Activated CD8-positive, alpha-beta memory T cell treated with anti-CD3 and anti-CD28 coated beads for 48 hours (primary cell): ENCODE results near the gene FGD3.
"Not testable (repeated sequence)": the region's sequence is repeated elsewhere in the genome, so short reads cannot be mapped to it uniquely, and the experiment has no call there.

ENCODE experiments used
- DNase-seq, 3 experiments: peaks; one replicate each; pipeline ENCODE4 v3.0.0-alpha.2; 2020; ENCODE audit warnings: low read depth in 2 of 3, low spot score in 2 of 3

Gene FGD3

DNA sequence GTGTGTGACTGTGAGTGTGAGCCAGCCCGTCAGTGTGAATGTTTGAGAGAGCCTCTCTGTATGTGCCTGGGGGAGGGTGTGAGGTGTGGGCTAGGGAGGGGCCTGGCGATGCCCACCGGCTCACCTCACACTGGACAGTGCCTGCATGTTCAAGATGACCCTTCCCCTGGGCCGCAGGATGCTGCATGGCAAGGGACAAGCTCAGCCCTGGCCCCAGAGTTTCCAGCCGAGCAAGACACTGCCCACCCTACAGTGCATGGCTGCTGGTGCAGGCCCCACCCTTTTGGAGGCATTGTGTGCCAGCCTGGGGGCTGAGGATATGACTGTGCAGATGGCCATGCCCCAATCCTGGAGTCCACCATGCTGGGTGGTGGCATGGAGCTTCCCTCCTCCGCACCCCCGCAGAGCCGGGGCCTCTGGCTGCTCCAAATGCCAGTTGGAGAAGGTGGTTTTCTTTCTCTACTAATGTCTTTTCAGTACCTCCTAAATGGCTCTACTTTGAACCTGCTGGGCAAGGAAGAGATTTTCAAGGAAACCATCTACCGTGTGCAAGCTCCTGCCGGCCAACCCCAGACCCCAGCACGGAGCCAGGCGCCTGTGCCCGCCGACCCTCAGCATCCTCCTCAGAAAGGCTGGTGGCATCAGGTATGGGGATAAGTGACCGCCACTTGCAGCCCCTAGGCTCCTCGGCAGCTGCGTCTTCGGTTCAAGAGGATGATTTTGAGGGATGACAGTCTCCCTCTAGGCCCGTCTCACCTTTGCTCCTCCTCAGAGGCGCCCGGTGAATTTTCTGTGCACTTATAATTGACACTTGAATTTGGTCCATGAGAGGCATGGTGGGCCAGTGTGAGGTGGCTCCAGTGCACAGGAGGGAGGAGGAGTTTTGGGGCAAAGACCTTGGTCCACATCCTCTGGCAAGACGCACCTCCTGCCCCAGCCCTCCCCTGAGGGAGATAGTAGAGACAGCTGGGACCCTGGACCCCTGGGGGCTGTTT, 27.7 kb downstream of the FGD3 start:
- DNase-seq = no peak

DNA sequence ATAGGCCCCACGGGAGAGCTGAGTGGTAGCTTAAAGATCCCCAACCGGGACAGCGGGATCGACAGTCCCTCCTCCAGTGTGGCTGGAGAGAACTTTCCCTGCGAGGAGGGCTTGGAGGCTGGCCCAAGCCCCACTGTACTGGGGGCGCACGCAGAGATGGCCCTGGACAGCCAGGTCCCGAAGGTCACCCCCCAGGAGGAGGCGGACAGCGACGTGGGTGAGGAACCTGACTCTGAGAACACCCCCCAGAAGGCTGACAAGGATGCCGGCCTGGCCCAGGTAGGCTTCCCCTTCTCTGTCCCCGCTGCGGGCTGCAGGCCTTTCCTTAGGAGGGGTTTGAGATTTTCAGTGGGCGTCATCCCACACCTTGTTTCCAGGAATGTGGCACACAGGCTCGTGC, 29.1 kb downstream of the FGD3 start:
- no peak for DNase-seq

DNA sequence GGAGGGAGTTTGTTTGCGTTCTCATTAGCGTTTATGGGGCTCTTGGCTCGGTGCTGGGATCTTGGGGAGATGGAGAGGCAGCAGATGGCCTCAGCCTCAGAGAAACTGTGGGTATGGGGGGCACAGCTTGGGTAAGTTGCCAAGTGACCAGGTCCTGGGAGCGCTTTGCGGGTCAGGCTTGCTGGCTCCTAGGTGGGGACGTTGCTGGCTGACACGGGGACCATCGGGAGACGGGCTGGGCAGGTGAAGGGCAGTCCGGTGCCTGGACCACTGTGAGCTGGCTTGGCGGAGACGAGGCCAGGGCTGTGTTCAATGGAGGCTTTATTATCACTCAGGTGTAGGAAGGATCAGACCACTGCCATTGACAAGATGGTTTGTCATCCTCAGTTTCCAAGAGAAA, 30.0 kb downstream of the FGD3 start:
- no peak for DNase-seq

DNA sequence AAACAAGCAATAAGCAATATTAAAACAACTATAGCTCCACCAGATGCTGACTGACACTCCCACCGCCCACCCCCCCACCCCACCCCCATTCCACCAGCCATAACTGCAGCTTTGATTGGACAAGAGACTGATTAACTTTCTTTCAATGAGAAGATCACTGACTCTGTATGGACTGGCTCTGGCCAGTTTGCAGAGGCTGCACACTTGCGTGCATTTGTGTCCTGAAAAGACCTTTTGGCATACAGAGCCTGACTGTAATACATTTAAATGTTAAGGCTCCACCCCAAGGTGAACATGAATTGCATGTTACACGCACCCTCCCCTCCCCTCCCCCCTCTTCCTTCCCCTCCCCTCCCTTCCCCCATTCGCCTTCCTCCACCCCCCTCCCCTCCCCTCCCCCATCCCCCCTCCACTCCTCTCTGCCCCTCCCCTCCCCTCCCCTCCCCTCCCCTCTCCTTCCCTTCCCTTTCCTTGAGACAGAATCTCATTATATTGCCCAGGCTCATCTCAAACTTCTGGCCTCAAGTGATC, 31.1 kb downstream of the FGD3 start:
- DNase-seq = no peak

DNA sequence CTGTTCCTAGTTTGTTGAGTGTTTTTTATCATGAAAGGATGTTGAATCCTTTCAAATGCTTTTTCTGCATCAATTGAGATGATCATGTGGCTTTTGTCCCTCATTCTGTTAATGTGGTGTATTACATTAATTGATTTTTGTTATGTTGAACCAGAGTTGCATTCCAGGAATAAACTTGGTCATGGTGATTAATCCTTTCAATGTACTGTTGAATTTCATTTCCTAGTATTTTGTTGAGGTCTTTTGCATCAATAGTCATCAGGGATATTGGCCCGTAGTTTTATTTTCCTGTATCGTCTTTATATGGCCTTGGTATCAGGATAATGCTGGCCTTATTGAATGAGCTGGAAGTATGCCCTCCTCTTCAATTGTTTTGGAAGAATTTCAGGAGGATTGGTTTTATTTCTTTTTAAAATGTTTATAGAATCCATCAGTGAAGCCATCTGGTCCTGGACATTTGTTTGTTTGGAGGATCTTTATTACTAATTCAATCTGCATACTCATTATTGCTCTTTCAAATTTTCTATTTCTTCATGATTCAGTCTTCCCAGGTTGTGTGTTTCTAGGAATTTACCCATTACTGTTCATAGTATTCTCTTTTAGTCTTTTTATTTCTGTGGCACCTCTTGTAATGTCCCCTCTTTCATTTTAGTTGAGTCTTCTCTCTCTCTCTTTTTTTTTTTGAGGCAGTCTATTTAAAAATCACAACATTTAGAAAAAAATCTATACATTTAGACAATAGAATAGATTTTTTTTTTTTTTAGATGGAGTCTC, 32.1 kb downstream of the FGD3 start:
- DNase-seq = no peak

DNA sequence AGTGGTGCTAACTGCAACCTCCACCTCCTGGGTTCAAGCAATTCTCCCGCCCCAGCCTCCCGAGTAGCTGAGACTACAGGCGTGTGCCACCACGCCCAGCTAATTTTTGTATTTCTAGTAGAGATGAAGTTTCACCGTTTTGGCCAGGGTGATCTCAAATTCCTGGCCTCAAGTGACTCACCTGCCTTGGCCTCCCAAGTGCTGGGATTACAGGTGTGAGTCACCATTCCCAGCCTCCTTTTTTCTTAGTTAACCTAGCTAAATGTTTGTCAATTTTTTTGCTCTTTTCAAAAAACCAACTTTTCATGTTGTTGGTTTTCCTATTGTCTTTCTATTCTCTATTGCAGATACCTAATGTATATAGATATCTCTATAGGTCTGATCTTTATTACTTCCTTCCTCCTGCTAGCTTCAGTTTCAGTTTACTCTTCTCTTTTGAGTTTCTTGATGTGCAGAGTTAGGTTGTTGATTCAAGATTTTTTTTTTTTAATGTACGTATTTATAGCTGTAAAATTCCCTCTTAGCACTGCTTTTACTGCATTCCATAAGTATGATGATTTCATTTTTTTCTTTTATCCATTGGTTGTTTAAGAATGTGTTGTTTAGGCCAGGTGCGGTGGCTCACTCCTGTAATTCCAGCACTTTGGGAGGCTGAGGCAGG, 32.9 kb downstream of the FGD3 start:
- DNase-seq = no peak

DNA sequence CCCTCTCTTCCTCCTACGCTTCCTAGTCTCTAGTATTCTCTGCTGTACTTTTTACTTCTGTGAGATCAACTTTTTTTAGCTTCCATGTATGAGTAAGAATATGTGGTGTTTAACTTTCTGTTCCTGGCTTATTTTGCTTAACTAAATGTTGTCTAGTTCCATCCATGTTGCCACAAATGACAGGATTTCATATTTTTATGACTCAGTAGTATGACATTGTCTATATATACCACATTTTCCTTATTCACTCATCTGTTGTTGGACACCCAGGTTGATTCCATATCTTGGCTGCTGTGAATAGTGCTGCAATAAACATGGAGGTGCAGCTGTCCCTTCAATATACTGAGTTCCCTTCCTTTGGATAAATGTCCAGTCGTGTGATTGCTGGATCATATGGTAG, 34.8 kb downstream of the FGD3 start:
- DNase-seq = no peak

DNA sequence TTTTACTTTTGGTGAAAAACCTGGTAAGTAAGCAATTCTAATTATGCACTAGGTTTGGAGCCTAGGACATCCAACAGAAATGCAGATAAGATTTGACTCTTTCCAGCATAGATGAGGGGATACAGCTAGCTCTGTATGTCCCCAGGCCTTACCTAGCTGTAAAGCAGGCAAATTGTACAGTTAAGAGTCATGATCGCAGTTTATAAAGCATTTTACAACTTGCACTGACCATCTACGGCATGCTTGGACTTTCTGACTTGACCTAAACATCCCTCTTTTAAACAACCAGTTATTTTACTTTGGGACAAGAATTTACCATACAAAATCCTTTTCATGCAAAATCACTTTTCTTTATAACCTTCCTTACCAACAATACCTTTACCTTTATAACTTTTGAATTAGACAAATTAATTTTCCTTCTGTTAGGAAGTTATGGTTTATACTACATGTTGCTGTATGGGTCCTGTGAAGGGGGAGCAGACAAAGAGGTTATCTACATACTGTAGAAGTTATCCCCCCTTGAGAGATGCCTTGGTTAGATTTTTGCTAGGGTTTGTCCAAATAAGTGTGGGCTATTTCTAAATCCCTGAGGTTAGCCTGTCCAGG, 36.8 kb downstream of the FGD3 start:
- DNase-seq = no peak

DNA sequence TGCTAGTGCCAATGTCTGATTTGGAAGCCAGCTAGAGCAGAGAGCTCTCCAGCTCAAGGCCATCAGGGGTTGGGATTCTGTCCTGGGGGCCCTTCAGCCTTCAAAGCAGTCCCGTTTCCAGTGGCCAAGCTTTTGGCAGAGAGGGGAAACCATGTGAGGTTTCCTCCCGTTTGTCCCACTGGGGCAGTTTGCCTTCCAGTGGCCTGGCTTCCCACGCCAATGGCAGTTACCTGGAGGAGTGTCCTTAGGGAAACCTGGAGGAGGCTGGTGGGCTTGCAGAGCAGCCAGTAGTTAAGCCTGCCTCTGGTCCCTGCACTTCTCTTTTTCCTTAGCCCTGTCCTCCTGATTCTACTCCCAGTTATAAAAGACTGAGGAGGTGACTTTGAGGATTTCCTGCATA, 37.7 kb downstream of the FGD3 start:
- DNase-seq = no peak

DNA sequence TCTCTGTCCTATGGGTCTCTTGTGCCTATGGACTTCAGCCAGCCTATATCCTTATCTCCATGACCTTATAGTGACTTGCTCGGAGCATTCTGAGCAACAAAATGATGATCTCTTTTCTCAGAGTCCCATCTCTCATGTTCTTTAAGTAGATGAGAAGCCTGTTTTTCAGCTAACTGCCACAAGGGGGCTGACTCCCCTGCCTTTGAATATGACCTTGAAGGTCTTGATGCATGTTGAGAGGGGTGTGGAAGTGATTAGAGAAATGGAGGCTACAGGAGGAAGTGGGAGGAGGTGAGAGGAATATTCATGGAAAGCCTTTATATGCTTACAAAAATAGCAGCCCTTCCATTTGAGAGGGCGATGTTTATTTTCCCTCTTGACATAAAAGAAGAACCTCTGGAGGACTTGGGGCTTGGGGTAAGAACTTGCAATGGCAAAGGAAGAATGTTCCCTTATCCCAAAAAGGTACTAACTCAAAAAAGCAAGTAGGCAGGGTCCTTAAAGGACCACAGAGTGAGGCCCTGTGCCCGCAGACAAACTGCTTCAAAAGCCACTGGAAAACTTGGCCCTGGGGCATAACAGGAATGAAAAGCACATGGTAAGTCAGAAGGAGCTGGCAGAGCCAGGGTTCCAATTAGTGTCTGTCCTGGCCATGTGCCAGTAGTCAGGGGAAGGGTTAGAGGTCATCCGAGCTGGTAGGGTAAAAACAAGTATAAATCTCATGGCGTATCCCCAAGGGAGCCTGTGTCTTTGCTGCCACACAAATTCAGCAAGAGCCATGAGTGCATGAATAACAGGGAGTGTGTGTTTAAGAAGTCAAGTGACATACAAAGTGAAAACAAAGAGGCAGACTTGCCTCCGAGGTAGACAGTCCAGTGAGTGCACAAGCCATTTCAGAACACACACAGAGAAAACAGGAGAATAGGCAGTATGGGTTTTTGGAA, 39.1 kb downstream of the FGD3 start:
- DNase-seq = no peak

DNA sequence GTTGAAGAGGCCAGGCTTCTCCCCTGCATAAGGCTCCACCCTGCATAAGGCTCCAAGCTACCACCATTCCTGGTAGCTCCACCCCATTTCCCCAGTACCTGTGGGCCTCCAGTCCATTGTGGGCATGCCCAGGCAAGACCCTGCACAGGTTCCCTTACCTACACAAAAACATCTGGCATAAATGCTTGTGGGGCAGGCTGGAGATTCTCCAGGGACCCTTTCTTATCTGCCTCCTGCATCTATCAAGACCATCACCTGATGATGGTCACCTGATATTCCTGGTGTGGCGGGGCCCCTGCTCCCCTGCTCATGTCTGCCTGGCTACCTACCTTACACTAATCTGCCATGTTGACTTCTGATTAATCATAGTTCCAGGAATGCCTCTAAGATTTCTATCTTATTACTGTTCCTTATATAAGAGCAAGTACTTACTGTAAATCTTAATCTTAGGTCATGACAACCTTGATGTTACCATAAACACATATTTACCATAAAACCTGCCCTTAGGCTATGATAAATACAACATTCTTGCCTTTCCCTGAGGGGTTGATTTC, 41.0 kb downstream of the FGD3 start:
- DNase-seq = no peak

DNA sequence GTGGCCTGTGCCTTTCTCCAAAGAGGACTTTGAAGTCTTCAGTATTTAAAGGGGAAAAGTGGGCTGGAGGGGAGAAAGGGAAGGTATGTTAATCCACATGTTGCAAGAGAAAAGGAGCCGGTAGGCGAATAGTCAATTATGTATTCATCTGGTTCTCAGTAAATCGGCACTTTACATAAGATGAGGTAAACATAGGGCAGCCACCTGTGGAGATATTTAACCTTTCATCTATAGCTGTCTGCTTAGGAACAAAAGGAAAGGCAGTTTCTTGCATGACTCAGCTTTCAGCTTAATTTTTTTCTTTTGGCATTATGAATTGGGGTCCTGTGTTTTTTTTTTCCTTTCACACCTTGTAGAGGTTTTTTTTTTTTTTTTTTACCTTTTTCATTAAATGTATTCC, 42.2 kb downstream of the FGD3 start:
- no peak for DNase-seq

DNA sequence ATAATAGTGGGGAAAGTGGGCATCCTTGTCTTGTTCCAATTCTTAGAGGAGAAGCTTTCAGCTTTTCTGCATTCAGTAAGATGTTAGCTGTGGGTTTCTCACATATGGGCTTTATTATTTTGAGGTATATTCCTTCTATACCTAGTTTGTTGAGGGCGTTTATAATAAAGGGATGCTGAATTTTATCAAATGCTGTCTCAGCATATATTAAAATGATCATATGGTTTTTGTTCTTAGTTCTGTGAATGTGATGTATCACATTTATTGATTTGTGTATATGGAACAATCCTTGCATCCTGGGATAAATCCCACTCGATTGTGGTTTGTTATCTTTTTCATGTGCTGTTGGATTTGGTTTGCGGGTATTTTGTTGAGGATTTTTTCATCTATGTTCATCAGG, 43.1 kb downstream of the FGD3 start:
- no peak for DNase-seq

DNA sequence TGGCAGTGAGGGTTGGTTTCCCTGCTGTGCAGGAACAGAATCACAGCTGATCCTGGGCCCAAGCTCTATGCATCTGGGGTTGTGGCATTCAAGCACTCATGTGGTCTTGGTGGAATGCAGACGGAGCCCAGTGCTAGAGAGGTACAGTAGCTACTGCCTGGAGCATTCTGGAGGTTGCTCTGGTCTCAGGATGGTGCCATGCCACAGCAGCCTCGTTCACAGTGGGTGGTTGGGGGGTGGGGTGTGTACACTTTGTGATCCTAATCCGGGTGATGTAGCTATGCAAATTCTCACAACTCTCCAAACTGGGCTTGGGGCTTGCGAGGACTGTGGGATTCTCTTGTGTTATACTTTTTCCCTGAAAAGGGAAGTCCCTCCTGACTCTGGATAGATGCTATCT, 45.2 kb downstream of the FGD3 start:
- no peak for DNase-seq

DNA sequence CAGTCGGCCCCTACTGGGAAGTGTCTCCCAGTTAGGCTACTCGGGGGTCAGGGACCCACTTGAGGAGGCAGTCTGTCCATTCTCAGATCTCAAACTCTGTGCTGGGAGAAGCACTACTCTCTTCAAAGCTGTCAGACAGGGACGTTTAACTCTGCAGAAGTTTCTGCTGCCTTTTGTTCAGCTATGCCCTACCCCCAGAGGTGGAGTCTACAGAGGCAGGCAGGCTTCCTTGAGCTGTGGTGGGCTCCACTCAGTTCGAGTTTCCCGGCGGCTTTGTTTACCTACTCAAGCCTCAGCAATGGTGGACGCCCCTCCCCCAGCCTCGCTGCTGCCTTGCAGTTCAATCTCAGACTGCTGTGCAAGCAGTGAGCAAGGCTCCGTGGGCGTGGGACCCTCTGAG, 51.5 kb downstream of the FGD3 start:
- not testable (repeated sequence) for DNase-seq

DNA sequence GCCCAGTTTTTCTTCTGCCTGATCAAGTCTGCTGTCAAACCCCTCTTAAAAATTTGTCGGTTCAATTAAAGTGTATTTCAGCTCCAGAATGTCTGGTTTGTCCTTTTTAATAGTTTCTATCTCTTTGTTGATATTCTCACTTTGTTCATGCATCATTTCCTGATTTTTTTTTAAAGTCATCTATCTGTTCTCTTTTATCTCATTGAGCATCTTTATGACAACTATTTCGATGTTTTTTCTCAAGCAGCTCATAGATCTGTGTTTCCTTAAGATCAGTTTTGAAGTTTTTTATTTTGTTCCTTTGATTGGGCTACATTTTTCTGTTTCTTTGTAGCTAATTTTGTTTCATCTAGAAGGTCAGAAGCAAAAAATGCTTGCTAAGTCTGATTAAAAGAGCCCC, 53.7 kb downstream of the FGD3 start:
- no peak for DNase-seq

DNA sequence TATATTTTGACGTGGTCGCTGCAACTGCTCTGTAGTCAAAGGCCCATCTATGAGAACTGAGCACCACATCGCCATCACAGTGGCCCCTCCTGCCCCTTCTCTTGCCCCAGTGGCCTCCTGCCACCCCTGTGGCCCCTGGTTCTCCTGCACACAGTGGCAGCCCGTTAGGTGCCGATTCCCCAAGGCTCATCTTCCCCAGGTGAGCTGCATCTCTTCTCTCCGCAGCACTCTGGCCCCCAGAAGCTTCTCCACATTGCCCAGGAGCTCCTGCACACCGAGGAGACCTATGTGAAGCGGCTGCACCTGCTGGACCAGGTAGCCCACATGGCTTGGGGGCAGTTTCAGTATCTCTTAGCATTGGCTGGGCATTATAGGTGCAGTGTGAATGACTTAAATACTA, 55.4 kb downstream of the FGD3 start:
- DNase-seq = no peak

DNA sequence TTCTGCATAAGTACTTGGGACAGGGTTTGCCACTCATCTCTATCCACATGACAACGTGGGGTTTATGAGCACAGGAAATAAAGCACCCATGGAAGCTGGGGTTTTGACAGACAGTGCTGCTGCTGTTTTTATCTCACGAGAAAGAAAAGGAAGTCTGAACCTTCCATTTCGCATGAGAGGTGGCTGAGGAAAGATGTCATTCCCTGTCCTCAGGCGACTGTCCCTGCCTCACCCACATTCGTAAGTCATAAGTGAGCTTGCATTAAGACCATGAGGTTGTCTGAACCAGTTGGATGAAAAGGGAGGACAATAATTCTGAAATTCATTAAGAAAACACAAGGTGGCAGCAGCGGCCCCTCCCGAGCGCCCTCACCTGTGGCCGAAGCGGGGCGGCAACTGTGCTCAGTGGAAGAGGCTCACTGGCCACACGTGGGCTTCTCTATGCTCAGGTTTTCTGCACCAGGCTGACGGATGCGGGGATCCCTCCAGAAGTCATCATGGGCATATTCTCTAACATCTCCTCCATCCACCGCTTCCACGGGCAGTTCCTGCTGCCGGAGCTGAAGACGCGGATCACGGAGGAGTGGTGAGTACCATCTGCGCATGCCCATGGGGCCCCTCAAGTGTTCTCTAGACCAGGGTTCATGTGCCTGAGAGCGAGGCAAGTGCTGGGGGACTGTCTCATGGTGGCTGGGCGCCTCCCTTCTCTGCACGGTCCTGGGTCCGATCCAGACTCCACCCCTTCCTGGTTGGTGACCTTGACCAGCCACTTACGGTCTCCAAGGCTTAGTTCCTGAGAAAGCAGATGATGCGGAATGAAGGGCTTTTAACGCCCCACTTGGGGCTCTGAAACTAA, 56.5 kb downstream of the FGD3 start:
- peak in 2 of 3 experiments; percentile 22 to 53 for DNase-seq

DNA sequence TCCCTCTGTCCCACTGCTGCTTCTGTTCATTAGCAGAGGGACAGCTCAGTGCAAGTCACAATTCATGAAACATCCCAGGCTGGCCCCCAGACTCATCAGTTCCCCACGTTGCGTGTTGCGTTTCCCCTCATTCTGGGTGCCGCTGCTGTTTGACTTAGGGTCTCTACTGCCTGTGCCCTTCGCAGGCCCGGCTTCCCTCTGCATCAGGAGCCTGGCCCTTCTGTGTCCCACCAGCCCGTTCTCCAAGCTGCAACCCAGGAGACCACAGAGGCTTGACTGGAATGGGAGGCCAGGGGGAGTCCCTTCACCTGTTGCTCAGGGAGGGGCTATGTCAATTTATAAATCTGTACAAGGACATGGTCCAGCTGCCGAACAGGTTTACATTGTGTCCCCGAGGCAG, 57.2 kb downstream of the FGD3 start:
- DNase-seq = no peak
